Measurements from ENCODE around the gene CHST6.
"Not testable (repeated sequence)": the region's sequence is repeated elsewhere in the genome, so short reads cannot be mapped to it uniquely, and the experiment has no call there.

Gene CHST6

GRCh38 chr16:75472908-75473877 lies 22.0 kb downstream of the CHST6 start:
- no peak for DNase-seq

- peak; percentile 40 for DNase-seq
Observed at GRCh38 chr16:75471723-75472633, 23.3 kb downstream of the CHST6 start.

- DNase-seq = no peak
Observed at GRCh38 chr16:75466760-75467159, 28.5 kb downstream of the CHST6 start.

- peak; percentile 100 for DNase-seq
Observed at GRCh38 chr16:75464122-75464918, 30.9 kb downstream of the CHST6 start, which contains the start of gene TMEM170A. Gene TMEM170A, minus strand, starts transcription at chr16:75464689. Its CDS starts 89 bp downstream, at chr16:75464600.

GRCh38 chr16:75463389-75464121 lies 31.7 kb downstream of the CHST6 start:
- DNase-seq = peak; percentile 46

GRCh38 chr16:75462806-75463205 lies 32.4 kb downstream of the CHST6 start:
- DNase-seq = no peak

GRCh38 chr16:75461575-75461974 lies 33.7 kb downstream of the CHST6 start:
- DNase-seq = no peak

GRCh38 chr16:75460446-75460845 lies 34.8 kb downstream of the CHST6 start:
- no peak for DNase-seq

- DNase-seq = no peak
Observed at GRCh38 chr16:75459691-75460090, 35.5 kb downstream of the CHST6 start.

- no peak for DNase-seq
Observed at GRCh38 chr16:75458439-75458838, 36.8 kb downstream of the CHST6 start.

GRCh38 chr16:75458029-75458428 lies 37.2 kb downstream of the CHST6 start:
- no peak for DNase-seq

GRCh38 chr16:75457485-75458021 lies 37.7 kb downstream of the CHST6 start:
- DNase-seq = no peak

- no peak for DNase-seq
Observed at GRCh38 chr16:75456971-75457370, 38.3 kb downstream of the CHST6 start.

GRCh38 chr16:75456486-75456885 lies 38.8 kb downstream of the CHST6 start:
- DNase-seq = not testable (repeated sequence)

- no peak for DNase-seq
Observed at GRCh38 chr16:75455677-75456076, 39.6 kb downstream of the CHST6 start.

- DNase-seq = no peak
Observed at GRCh38 chr16:75452464-75453190, 42.6 kb downstream of the CHST6 start.

- no peak for DNase-seq
Observed at GRCh38 chr16:75446416-75446815, 48.8 kb downstream of the CHST6 start.

- DNase-seq = no peak
Observed at GRCh38 chr16:75445298-75445697, 49.9 kb downstream of the CHST6 start.

- no peak for DNase-seq
Observed at GRCh38 chr16:75443298-75443697, 51.9 kb downstream of the CHST6 start.

- DNase-seq = no peak
Observed at GRCh38 chr16:75433732-75434413, 61.4 kb downstream of the CHST6 start.

Data from stimulated activated CD4-positive, alpha-beta T cell treated with anti-CD3 and anti-CD28 coated beads, Interleukin-15, amount 100 ng/mL, for 24 hours (primary cell).